ENCODE measurements around the gene MOSPD3. TPM values are rescaled to one million over a fixed set of nuclear protein-coding genes. Genes with fewer than 3 reads are reported as not detected.

MOSPD3 gene
- total and polyA plus RNA-seq, 2 of the 8 experiments (the other 6 are each of a cell fraction or from before 2014, with no cell fraction given), result 20.7 to 21.4 TPM

DNA sequence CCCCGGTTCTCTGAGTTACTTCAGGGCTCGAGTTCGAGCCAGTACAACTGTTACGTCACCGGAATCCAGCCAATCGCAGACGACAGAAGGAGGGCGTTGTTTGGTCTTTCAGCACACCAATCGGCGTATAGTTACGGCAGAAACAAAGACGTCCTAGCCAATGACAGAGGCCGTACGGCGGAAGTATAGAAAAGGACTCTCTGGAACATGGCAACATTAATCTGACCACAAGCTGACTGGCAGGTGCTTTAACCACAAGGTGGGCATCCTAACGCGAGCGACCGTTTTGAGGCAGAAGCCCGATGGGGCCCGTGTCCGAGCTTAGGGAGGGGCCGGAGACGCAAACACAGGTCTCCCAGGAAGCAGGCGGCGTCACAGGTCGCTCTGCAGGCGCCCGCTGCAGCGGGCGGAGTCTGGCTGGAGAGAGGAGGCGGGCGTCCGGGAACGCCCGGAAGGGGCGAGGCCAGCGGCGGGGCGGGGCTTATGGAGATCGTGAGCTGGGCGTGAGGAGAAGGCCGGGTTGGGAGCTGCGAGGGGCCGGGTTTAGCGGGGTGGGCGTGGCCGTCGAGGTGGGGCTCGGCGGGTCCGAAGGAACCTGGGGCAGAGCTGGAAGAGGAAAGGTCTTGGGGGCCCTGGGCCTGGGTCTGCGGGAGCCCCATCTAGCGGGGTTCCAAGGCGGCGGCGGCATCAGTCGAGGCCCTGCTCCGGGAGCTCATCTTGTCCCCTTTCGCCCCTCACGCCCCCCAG lies at the start of gene MOSPD3 (continued):
- TF ChIP-seq SAP30 (IDR thresholded peaks at IDR 0.05; ENCODE audit: insufficient read depth, insufficient replicate concordance, low read length), result no peak
- no peak for TF ChIP-seq YY1 (IDR thresholded peaks at IDR 0.05; ENCODE audit: low read depth, low read length)
- TF ChIP-seq MAFK (IDR thresholded peaks at IDR 0.05; ENCODE audit: low read depth, low read length), result no peak
- no peak for TF ChIP-seq CBX5 (IDR thresholded peaks at IDR 0.05; ENCODE audit: low read depth, low read length)
